SU-DHL-6 (cell line): ENCODE results near the gene RANBP3.
"Not testable (repeated sequence)": the region's sequence is repeated elsewhere in the genome, so short reads cannot be mapped to it uniquely, and the experiment has no call there.

Source experiments
- H2AFZ ChIP-seq: fragments of 200-600 bp; sonication (generic); 2 replicates; pipeline ENCODE4 v1.6.1; 2014; ENCODE audit warnings: low read depth, mild to moderate bottlenecking, moderate library complexity, mixed read lengths, antibody characterized with exemption, low read length; ENCODE audit not compliant: severe bottlenecking
- H3F3A ChIP-seq: fragments of 200-600 bp; shearing (Covaris generic); 2 replicates; pipeline ENCODE4 v1.6.0; 2016; ENCODE audit warnings: antibody characterized with exemption, mild to moderate bottlenecking; ENCODE audit not compliant: insufficient read depth
- H3K27ac ChIP-seq: fragments of 200-600 bp; sonication (generic); 2 replicates; pipeline ENCODE4 v1.5.1; 2016; ENCODE audit warnings: low read depth, mild to moderate bottlenecking, low read length, moderate library complexity, mixed read lengths
- H3K27me3 ChIP-seq: fragments of 200-600 bp; sonication (generic), shearing (Covaris generic); 2 replicates; pipeline ENCODE4 v1.6.0; 2014; ENCODE audit warnings: mild to moderate bottlenecking, low read length
- H3K36me3 ChIP-seq: fragments of 200-600 bp; sonication (generic); 2 replicates; pipeline ENCODE4 v1.6.1; 2014; ENCODE audit warnings: mild to moderate bottlenecking, low read length, mixed read lengths
- H3K4me2 ChIP-seq: fragments of 300-600, 200-600 bp; shearing (Covaris generic), sonication (generic); 2 replicates; pipeline ENCODE4 v1.6.0; 2014; ENCODE audit warnings: low read length, low read depth, mild to moderate bottlenecking; ENCODE audit not compliant: poor library complexity, severe bottlenecking
- H3K4me3 ChIP-seq: fragments of 200-600 bp; sonication (generic); 2 replicates; pipeline ENCODE4 v1.5.1; 2014; ENCODE audit warnings: antibody characterized with exemption, low read length, mild to moderate bottlenecking, mixed read lengths; ENCODE audit not compliant: insufficient read depth, poor library complexity, severe bottlenecking
- H3K79me2 ChIP-seq: fragments of 200-600 bp; sonication (generic); 2 replicates; pipeline ENCODE4 v1.6.1; 2014; ENCODE audit warnings: mild to moderate bottlenecking, low read length, moderate library complexity; ENCODE audit not compliant: insufficient read depth
- H3K9ac ChIP-seq: fragments of 200-600 bp; sonication (generic); 2 replicates; pipeline ENCODE4 v1.7.0; 2014; ENCODE audit warnings: mild to moderate bottlenecking, low read length
- H3K9me2 ChIP-seq: fragments of 200-600 bp; sonication (generic); replicated peaks from 2 replicates; pipeline ENCODE4 v1.6.1; 2014; ENCODE audit warnings: low read length; ENCODE audit not compliant: insufficient read depth
- H3K9me3 ChIP-seq: fragments of 200-600 bp; sonication (generic); 2 replicates; pipeline ENCODE4 v1.6.1; 2014; ENCODE audit warnings: low read length, mixed read lengths; ENCODE audit not compliant: insufficient read depth
- H4K20me1 ChIP-seq: fragments of 200-600 bp; sonication (generic); 2 replicates; pipeline ENCODE4 v1.6.1; 2014; ENCODE audit warnings: low read depth, mild to moderate bottlenecking, antibody characterized with exemption, low read length, moderate library complexity, mixed read lengths
- EZH2phosphoT487 ChIP-seq: fragments of 200-600 bp; sonication (generic), shearing (Covaris generic); conservative IDR thresholded peaks from 2 replicates; pipeline ENCODE4 v1.6.1; 2018; ENCODE audit warnings: mild to moderate bottlenecking, antibody characterized with exemption, low read length, moderate library complexity, mixed read lengths
- TF ChIP-seq, protein P1 (sequence below): fragments of 200-600 bp; sonication (generic); IDR thresholded peaks from one replicate; pipeline ENCODE4 v1.5.1; 2017; ENCODE audit warnings: antibody characterized with exemption, mild to moderate bottlenecking, low read length, moderate library complexity; ENCODE audit not compliant: insufficient read depth, poor library complexity, severe bottlenecking

RANBP3 gene

DNA sequence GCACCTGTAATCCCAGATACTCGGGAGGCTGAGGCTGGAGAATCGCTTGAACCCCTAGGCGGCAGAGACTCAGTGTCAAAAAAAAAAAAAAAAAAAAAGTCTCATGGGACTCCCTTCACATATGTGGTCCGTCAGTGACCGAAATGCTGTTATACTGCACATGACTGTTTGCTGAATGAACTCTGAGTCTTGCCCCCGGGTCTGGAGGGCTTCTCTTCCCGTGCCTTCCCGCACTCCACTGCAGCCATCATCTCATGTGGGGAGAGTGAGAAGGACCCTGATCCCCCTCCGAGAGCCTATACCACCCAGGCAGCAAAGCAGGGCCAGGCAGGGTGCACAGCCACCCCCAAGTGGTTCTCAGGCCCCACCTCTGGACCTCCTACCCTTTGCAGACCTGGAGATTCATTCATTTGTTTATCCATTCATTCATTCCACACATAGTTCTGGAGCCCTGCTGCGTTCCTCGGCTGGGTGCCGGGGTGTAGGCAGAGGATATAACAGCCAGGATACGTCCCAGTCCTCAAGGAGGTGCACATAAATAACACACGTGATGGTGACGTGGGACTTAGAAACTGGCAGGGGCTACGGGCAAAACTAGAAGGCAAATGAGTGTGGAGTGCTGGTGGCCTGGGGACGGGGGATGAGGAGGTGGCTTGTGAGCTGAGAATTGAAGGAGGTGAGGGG lies 88.5 kb downstream of the RANBP3 start:
- H2AFZ ChIP-seq, result no peak overlapping the region
- H3K9me3 ChIP-seq, result no peaks in the 10 kb centered on the region
- H4K20me1 ChIP-seq, result no peaks in the 10 kb centered on the region
- H3K4me2 ChIP-seq, result no peak overlapping the region
- H3K27ac ChIP-seq, result no peak overlapping the region
- TF ChIP-seq EZH2phosphoT487, result no peak
- TF ChIP-seq, protein P1, sequence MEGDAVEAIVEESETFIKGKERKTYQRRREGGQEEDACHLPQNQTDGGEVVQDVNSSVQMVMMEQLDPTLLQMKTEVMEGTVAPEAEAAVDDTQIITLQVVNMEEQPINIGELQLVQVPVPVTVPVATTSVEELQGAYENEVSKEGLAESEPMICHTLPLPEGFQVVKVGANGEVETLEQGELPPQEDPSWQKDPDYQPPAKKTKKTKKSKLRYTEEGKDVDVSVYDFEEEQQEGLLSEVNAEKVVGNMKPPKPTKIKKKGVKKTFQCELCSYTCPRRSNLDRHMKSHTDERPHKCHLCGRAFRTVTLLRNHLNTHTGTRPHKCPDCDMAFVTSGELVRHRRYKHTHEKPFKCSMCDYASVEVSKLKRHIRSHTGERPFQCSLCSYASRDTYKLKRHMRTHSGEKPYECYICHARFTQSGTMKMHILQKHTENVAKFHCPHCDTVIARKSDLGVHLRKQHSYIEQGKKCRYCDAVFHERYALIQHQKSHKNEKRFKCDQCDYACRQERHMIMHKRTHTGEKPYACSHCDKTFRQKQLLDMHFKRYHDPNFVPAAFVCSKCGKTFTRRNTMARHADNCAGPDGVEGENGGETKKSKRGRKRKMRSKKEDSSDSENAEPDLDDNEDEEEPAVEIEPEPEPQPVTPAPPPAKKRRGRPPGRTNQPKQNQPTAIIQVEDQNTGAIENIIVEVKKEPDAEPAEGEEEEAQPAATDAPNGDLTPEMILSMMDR, result no peak
- H3K79me2 ChIP-seq, result no peaks in the 10 kb centered on the region
- H3K9ac ChIP-seq, result no peak overlapping the region
- H3F3A ChIP-seq, result no peaks in the 10 kb centered on the region
- H3K36me3 ChIP-seq, result no peaks in the 10 kb centered on the region
- no peak overlapping the region for H3K4me3 ChIP-seq
- no peaks in the 10 kb centered on the region for H3K27me3 ChIP-seq
- no peaks in the 10 kb centered on the region for H3K9me2 ChIP-seq

DNA sequence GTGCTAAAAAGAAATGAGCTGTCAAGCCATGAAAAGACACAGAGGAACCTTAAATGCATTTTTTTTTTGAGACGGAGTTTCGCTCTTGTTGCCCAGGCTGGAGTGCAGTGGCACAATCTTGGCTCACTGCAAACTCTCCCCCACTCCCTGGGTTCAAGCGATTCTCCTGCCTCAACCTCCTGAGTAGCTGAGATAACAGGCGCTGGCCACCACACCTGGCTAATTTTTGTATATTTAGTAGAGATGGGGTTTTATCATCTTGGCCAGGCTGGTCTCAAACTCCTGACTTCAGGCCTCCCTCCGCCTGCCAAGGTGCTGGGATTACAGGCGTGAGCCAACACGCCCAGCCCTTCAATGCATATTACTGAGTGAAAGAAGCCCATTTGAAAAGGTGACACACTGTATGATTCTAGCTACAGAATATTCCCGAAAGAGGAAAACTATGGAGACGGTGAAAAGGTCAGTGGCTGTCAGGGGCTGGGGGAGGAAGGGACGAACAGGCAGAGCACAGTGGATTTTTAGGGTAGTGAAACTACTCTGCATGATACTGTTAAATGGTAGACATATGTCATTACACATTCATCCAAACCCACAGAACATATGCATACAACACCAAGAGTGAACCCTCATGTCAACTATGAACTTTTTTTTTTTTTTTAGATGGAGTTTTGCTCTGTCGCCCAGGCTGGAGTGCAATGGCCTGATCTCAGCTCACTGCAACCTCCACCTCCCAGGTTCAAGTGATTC lies 93.7 kb downstream of the RANBP3 start:
- H3F3A ChIP-seq, H2AFZ ChIP-seq, H3K4me3 ChIP-seq, H3K9me3 ChIP-seq, H3K9ac ChIP-seq, H3K36me3 ChIP-seq, H3K9me2 ChIP-seq, H3K27ac ChIP-seq, H3K79me2 ChIP-seq, H4K20me1 ChIP-seq, H3K27me3 ChIP-seq, H3K4me2 ChIP-seq: not testable (repeated sequence)

DNA sequence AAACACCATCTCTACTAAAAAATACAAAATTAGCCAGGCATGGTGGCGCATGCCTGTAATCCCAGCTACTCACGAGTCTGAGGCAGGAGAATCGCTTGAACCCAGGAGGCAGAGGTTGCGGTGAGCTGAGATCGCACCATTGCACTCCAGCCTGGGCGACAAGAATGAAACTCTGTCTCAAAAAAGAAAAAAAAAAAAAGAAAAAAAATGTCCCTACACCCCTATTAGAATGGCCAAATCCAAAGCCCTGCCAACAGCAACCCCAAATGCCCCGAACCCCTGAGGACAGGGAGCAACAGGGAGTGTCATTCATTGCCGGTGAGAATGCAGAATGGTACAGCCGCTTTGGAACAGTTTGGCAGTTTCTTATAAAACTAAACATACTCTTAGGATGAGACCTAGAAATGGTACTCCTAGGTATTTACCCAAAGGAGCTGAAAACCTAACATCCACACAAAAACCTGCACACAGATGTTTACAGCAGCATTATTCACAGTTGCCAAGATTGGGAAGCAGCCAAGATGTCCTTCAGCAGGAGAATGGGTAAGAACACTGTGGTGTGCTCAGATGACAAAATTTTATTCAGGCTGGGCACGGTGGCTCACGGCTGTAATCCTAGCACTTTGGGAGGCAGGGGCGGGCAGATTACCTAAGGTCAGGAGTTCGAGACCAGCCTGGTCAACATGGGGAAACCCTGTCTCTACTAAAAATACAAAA lies 94.6 kb downstream of the RANBP3 start:
- not testable (repeated sequence) for H2AFZ ChIP-seq, H3K4me2 ChIP-seq, H3K79me2 ChIP-seq, H3K4me3 ChIP-seq, H3K27ac ChIP-seq, H3K9me2 ChIP-seq, H3F3A ChIP-seq, H3K27me3 ChIP-seq, H3K9ac ChIP-seq, H4K20me1 ChIP-seq, H3K36me3 ChIP-seq, H3K9me3 ChIP-seq

DNA sequence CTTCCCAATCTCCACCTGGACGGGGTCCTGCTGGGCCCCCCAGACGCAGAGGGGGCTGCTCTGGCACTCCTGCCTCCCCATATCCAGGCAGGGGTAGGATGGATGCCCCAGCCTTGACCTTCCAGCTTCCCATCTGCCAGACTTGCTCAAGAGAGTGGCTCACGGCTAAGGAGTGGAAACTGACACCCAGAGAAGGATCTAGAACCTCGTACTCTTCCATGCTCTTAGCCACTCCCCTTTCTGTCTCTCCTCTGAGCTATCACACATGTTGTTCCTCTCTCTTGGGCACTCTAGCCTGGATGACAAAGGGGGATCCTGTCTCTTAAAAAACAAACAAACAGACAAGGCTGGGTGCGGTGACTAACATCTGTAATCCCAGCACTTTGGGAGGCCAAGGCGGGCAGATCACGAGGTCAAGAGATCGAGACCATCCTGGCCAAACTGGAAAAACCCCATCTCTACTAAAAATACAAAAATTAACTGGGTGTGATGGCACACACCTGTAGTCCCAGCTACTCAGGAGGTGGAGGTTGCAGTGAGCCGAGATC lies 95.4 kb downstream of the RANBP3 start:
- no peaks in the 10 kb centered on the region for H3K36me3 ChIP-seq
- no peaks in the 10 kb centered on the region for H4K20me1 ChIP-seq
- no peak overlapping the region for H3K4me3 ChIP-seq
- H3K79me2 ChIP-seq, result no peaks in the 10 kb centered on the region
- TF ChIP-seq EZH2phosphoT487, result no peak
- TF ChIP-seq, protein P1, result no peak
- no peaks in the 10 kb centered on the region for H3K27me3 ChIP-seq
- no peak overlapping the region for H2AFZ ChIP-seq
- H3K9me2 ChIP-seq, result no peaks in the 10 kb centered on the region
- no peaks in the 10 kb centered on the region for H3F3A ChIP-seq
- H3K9ac ChIP-seq, result no peak overlapping the region
- no peaks in the 10 kb centered on the region for H3K9me3 ChIP-seq
- no peak overlapping the region for H3K4me2 ChIP-seq
- no peak overlapping the region for H3K27ac ChIP-seq
